Measurements from ENCODE around the gene SH3GL2. TPM values are rescaled to one million over a fixed set of nuclear protein-coding genes. Genes with fewer than 3 reads are reported as not detected.

SH3GL2 gene
- total RNA-seq, 4 donors from 2014 or later, result 0.67 TPM; not detected in 3

- no peaks in the 10 kb centered on the region for H3K27me3 ChIP-seq
- no peak overlapping the region for H3K27ac ChIP-seq
- no peak for TF ChIP-seq CTCF (IDR thresholded peaks at IDR 0.05)
- no peak for DNase-seq
- no peaks in the 10 kb centered on the region for H3K36me3 ChIP-seq
- H3K4me3 ChIP-seq, result no peak overlapping the region
- no peaks in the 10 kb centered on the region for H3K4me1 ChIP-seq
- H3K9me3 ChIP-seq, result no peaks in the 10 kb centered on the region
These were observed 56.4 kb downstream of the SH3GL2 start for GRCh38 chr9:17635115-17635890.

GRCh38 chr9:17636349-17636748, 57.5 kb downstream of the SH3GL2 start:
- Histone ChIP-seq H3K4me3 (no peak overlapping the region), H3K4me1 (no peaks in the 10 kb centered on the region), H3K27ac (no peak overlapping the region), H3K36me3 (no peaks in the 10 kb centered on the region), H3K9me3 (no peaks in the 10 kb centered on the region), H3K27me3 (no peaks in the 10 kb centered on the region)
- TF ChIP-seq CTCF (IDR thresholded peaks at IDR 0.05), result no peak
- TF ChIP-seq POLR2A (IDR thresholded peaks at IDR 0.05), result no peak
- no peak for DNase-seq

DNA sequence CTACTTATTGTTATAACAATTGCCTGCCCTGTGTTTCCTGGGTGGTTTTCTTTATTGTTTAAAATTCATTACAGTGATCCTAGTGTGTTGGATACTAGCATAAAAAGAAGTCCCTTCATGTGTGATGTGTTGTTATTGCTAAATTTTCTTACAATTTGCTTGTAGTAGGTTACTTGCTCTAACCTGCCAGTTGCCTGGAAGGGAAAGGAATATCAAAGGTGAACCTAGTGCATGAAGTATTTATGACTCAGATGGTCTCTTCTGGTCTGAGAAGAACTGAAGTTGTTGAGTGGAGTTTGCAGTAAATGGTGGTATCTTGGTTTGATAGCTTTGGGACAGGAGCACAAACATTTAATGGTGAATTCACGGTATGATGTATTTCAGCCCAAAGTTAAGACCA, 58.0 kb downstream of the SH3GL2 start:
- Histone ChIP-seq H3K27me3 (no peaks in the 10 kb centered on the region), H3K4me3 (no peak overlapping the region), H3K9me3 (no peaks in the 10 kb centered on the region), H3K36me3 (no peaks in the 10 kb centered on the region), H3K27ac (no peak overlapping the region), H3K4me1 (no peaks in the 10 kb centered on the region)
- TF ChIP-seq CTCF (IDR thresholded peaks at IDR 0.05) (no peak), POLR2A (IDR thresholded peaks at IDR 0.05) (no peak)
- DNase-seq, result no peak

DNA sequence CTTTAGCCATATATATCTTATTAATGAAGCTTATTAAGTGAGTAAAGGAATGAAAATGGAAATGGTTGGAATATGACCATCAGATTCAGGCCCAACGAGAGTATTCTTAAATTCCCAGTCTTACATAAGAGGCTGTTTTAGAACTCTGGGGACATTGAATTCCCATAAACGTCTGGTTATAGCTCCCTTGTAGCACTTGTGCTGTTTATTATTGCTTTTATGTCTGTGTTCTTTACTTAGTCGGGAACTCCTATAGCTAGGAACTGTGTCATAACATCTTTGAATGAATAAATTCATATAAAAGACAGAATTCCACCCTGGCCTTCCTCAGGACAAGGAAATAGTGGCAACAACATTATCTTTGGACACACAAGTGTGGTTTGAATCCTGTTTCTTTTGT, 58.4 kb downstream of the SH3GL2 start:
- H3K4me3 ChIP-seq, result no peak overlapping the region
- no peaks in the 10 kb centered on the region for H3K36me3 ChIP-seq
- DNase-seq, result no peak
- TF ChIP-seq POLR2A (IDR thresholded peaks at IDR 0.05) (no peak), CTCF (IDR thresholded peaks at IDR 0.05) (no peak)
- no peaks in the 10 kb centered on the region for H3K9me3 ChIP-seq
- H3K27ac ChIP-seq, result no peak overlapping the region
- H3K4me1 ChIP-seq, result no peaks in the 10 kb centered on the region
- no peaks in the 10 kb centered on the region for H3K27me3 ChIP-seq

GRCh38 chr9:17648516-17648915, 69.7 kb downstream of the SH3GL2 start:
- Histone ChIP-seq H3K27ac (no peak overlapping the region), H3K4me1 (no peaks in the 10 kb centered on the region), H3K36me3 (no peaks in the 10 kb centered on the region), H3K27me3 (no peaks in the 10 kb centered on the region), H3K9me3 (no peaks in the 10 kb centered on the region), H3K4me3 (no peak overlapping the region)
- TF ChIP-seq POLR2A (IDR thresholded peaks at IDR 0.05), result no peak
- no peak for TF ChIP-seq CTCF (IDR thresholded peaks at IDR 0.05)
- no peak for DNase-seq

All from Peyer's patch (tissue), 4 donors.